DOHH2 (cell line): ENCODE measurements around the gene CORO1C.

Experiments
- EZH2phosphoT487 ChIP-seq: fragments of 200-600 bp; sonication (generic); IDR thresholded peaks from 2 replicates; pipeline ENCODE4 v1.6.1; 2017; ENCODE audit warnings: borderline replicate concordance, mild to moderate bottlenecking, antibody characterized with exemption, low read length, moderate library complexity, mixed read lengths
- TF ChIP-seq, protein P1 (sequence below): fragments of 200-600 bp; sonication (generic); IDR thresholded peaks from one replicate; pipeline ENCODE4 v1.5.1; 2014; ENCODE audit warnings: antibody characterized with exemption, mild to moderate bottlenecking, low read depth, low read length; ENCODE audit not compliant: poor library complexity, severe bottlenecking

GRCh38 chr12:108685469-108686260, 45.7 kb downstream of the CORO1C start:
- TF ChIP-seq EZH2phosphoT487: no peak
- TF ChIP-seq, protein P1, sequence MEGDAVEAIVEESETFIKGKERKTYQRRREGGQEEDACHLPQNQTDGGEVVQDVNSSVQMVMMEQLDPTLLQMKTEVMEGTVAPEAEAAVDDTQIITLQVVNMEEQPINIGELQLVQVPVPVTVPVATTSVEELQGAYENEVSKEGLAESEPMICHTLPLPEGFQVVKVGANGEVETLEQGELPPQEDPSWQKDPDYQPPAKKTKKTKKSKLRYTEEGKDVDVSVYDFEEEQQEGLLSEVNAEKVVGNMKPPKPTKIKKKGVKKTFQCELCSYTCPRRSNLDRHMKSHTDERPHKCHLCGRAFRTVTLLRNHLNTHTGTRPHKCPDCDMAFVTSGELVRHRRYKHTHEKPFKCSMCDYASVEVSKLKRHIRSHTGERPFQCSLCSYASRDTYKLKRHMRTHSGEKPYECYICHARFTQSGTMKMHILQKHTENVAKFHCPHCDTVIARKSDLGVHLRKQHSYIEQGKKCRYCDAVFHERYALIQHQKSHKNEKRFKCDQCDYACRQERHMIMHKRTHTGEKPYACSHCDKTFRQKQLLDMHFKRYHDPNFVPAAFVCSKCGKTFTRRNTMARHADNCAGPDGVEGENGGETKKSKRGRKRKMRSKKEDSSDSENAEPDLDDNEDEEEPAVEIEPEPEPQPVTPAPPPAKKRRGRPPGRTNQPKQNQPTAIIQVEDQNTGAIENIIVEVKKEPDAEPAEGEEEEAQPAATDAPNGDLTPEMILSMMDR: no peak
